PFSK-1 (cell line): ENCODE measurements around the gene MBNL1.

Source experiments
- FOXP2 ChIP-seq: optimal IDR thresholded peaks from 2 replicates; pipeline ENCODE3; 2011; ENCODE audit warnings: borderline replicate concordance, control low read depth, inconsistent platforms; ENCODE audit not compliant: insufficient read depth; ENCODE audit errors: extremely low read length, extremely low read depth
- POLR2AphosphoS5 ChIP-seq: IDR thresholded peaks from 2 replicates; pipeline ENCODE4 v1.6.1; 2012; ENCODE audit warnings: low read depth, mild to moderate bottlenecking, control low read depth, low read length, moderate library complexity
- REST ChIP-seq, 2 experiments: IDR thresholded peaks; 2 replicates each; pipeline versions ENCODE4 v1.6.1 to v1.8.0; 2011 to 2012; ENCODE audit warnings: low read depth in 2 of 2, low read length in 2 of 2, control low read depth in 1 of 2, inconsistent platforms in 1 of 2, mild to moderate bottlenecking in 1 of 2, moderate library complexity in 1 of 2; ENCODE audit not compliant: insufficient read depth in 1 of 2
- SIN3A ChIP-seq: IDR thresholded peaks from 2 replicates; pipeline ENCODE4 v1.6.1; 2012; ENCODE audit warnings: mild to moderate bottlenecking, low read length, moderate library complexity, borderline replicate concordance; ENCODE audit not compliant: insufficient read depth
- TAF1 ChIP-seq: IDR thresholded peaks from 2 replicates; pipeline ENCODE4 v1.6.1; 2012; ENCODE audit warnings: low read length, control low read depth, borderline replicate concordance; ENCODE audit not compliant: insufficient read depth

Gene MBNL1

GRCh38 chr3:152444029-152444641 lies 175.4 kb downstream of the MBNL1 start:
- TF ChIP-seq POLR2AphosphoS5, result no peak
- no peak for TF ChIP-seq TAF1
- TF ChIP-seq SIN3A, result no peak
- TF ChIP-seq FOXP2, result no peak
- no peak for TF ChIP-seq REST (IDR thresholded peaks at IDR 0.05; ENCODE audit: insufficient read depth in 1 of 2, low read depth in 2 of 2, low read length in 2 of 2)

DNA sequence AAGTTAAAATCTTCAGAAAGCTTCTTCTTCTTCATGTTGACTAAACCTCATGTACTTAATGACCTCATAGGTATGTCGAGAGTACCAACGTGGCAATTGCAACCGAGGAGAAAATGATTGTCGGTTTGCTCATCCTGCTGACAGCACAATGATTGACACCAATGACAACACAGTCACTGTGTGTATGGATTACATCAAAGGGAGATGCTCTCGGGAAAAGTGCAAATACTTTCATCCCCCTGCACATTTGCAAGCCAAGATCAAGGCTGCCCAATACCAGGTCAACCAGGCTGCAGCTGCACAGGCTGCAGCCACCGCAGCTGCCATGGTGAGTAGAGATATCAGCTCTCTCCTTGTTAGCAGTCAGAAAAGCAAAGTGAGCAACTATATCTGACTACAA lies 176.5 kb downstream of the MBNL1 start:
- TF ChIP-seq FOXP2 (no peak), REST (IDR thresholded peaks at IDR 0.05; ENCODE audit: insufficient read depth in 1 of 2, low read depth in 2 of 2, low read length in 2 of 2) (no peak), SIN3A (no peak), TAF1 (no peak), POLR2AphosphoS5 (no peak)

DNA sequence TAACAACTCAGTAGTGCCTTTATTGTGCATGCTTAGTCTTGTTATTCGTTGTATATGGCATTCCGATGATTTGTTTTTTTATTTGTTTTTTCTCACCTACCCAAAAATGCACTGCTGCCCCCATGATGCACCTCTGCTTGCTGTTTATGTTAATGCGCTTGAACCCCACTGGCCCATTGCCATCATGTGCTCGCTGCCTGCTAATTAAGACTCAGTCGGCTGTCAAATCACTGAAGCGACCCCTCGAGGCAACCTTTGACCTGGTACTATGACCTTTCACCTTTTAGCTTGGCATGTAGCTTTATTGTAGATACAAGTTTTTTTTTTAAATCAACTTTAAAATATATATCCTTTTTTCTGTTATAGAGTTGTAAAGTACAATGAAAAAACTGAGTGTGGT lies 177.8 kb downstream of the MBNL1 start:
- TF ChIP-seq SIN3A, result no peak
- no peak for TF ChIP-seq REST (IDR thresholded peaks at IDR 0.05; ENCODE audit: insufficient read depth in 1 of 2, low read depth in 2 of 2, low read length in 2 of 2)
- no peak for TF ChIP-seq TAF1
- TF ChIP-seq FOXP2, result no peak
- no peak for TF ChIP-seq POLR2AphosphoS5

GRCh38 chr3:152447511-152447910 lies 178.8 kb downstream of the MBNL1 start:
- no peak for TF ChIP-seq TAF1
- no peak for TF ChIP-seq POLR2AphosphoS5
- TF ChIP-seq REST (IDR thresholded peaks at IDR 0.05; ENCODE audit: insufficient read depth in 1 of 2, low read depth in 2 of 2, low read length in 2 of 2), result no peak
- TF ChIP-seq SIN3A, result no peak
- TF ChIP-seq FOXP2, result no peak
